HG03378 (cell line): ENCODE results near the gene SOSTDC1.

ENCODE experiments used
- ATAC-seq: cut with Tn5 transposase; IDR thresholded peaks from one replicate; pipeline ENCODE4 v1.9.1; 2021; ENCODE audit warnings: mild to moderate bottlenecking, moderate library complexity; ENCODE audit not compliant: unreplicated experiment

SOSTDC1 gene

DNA sequence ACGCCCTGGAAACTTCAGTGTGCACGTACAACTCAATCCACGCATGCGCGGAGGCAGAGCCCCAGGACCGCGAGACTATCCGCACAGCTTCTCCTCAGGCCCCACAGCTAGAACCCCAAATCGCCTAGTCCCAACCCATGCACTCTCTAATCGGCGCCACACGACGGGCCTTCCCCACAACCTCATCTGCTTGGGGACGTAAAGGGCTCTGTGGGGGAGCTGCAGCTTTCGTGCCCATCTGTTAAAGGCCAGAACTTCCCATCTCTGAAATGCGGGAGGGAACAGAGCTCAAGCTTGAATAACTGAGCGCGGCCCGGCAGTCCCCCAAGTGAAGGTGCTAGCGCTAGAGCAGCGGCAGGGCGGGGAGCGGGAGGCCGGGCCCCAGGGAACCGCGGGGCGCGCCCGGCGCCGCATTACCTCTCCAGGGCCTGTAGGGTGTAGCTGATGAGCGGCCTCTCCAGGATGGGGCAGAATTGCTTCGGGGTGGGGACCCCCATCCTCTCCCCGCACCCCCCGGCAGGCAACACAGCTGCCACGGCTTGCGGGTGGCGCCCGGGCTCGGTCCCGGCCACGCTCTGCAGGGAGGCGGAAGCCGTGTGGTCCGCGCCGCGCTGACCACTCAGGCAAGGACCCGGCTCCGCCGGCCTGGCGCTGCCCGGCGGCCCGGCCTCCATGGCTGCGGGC, 44.7 kb downstream of the SOSTDC1 start:
- ATAC-seq: peak; percentile 88

- ATAC-seq: no peak
Measured at GRCh38 chr7:16420329-16420648, 45.2 kb downstream of the SOSTDC1 start.

GRCh38 chr7:16419859-16420258, 45.7 kb downstream of the SOSTDC1 start:
- no peak for ATAC-seq

DNA sequence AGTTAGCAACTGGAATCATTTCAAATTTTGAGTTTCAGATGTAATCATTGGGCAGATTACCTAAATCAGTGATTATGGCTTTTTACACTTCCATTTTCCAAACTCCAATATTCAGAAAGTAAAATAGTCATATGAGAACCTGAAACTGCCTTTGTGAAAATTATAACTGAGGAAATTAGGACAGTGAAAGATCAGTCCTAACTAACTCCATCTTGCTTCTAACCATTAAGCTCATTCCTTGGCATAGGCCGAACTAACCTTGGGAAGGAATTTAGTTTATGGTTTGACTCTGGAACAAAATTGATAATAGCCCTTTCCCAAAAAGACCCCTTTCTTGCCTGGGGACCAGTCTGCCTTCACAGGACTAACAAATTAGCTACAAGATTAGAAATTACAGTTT, 46.4 kb downstream of the SOSTDC1 start:
- ATAC-seq: no peak

- ATAC-seq: no peak
Measured at GRCh38 chr7:16417906-16418305, 47.6 kb downstream of the SOSTDC1 start.

GRCh38 chr7:16416289-16417282, 49.0 kb downstream of the SOSTDC1 start:
- ATAC-seq: no peak

- no peak for ATAC-seq
Measured at GRCh38 chr7:16412274-16413254, 53.0 kb downstream of the SOSTDC1 start.
